Heart left ventricle (tissue), 13 donors: ENCODE data around the gene FBXL7.

ENCODE experiments used
- CTCF ChIP-seq, 12 donors: fragments of 200-600 bp; sonication (generic) in 4 of 12; IDR thresholded peaks; one replicate each; pipeline versions ENCODE4 v1.5.0 to v1.8.0; 2018 to 2022; ENCODE audit warnings: antibody characterized with exemption in 12 of 12, mild to moderate bottlenecking in 5 of 12
- POLR2A ChIP-seq, 2 donors: fragments of 450-650 bp; IDR thresholded peaks; one replicate each; pipeline ENCODE4 v1.6.1; 2017; ENCODE audit warnings: antibody characterized with exemption in 2 of 2, mild to moderate bottlenecking in 2 of 2, moderate library complexity in 2 of 2
- donor health status: ischemic (EF 13 %, LVEDD 7.1; RV severe dilation, severe dysfunction).
- donor health status: DM: no; HTN: yes; CAD: no.
- donor health status: DM: no; HTN: no; CAD: no.
- donor health status: ischemic (EF 25% LVEDD 6.9; RV normal size, moderate dysfunction).
- donor health status: ischemic (EF 25% LVEDD 5.7; RV mildly dilated, moderate dysfunction).
- donor health status: ischemic (EF 35%, LVEDD 5.7; RV mildly dilated, moderate dysfunction).
- donor health status: nonischemic (EF 11% LVEDD 7.7; RV severe dilation, severe dysfunction).
- donor health status: DM: yes; HTN: yes; CAD: no.
- donor health status: PGD.
- donor health status: ischemic (EF 29% LVEDD 5.4; RV normal size, mild dysfunction).
- donor health status: nonischemic (EF 23%, LVEDD 6.1; RV moderate dilation, normal function).

- TF ChIP-seq POLR2A (IDR thresholded peaks at IDR 0.05) (no peak), CTCF (IDR thresholded peaks at IDR 0.05) (no peak)
Measured at GRCh38 chr5:15474143-15474719, 25.7 kb upstream of the FBXL7 start.
